ENCODE measurements around the gene ZDHHC13. TPM values are rescaled to one million over a fixed set of nuclear protein-coding genes. Genes with fewer than 3 reads are reported as not detected.

The ZDHHC13 gene
- total RNA-seq, 2 donors from 2014 or later: 26.0 to 29.6 TPM

DNA sequence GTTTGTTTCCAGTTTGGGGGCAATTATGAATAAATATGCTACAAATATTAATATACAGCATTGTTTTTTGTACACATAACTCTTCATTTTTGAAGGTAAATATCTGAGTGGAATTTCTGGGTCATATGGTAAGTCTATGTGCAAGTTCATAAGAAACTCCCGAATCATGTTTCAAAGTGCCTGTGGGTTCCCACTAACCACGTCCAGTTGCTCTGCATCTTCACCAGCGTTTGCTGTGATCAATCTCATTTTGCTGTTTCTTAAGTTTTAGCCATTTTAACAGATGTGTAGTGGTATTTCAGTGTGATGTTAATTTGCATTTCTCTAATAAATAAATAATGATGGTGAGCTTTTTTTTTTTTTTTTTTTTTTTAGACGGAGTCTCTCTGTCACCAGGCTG is 99.1 kb downstream of the ZDHHC13 start:
- Histone ChIP-seq H3K4me3 (ENCODE audit: low read length) (no peak overlapping the region), H3K4me1 (ENCODE audit: control insufficient read depth, insufficient read depth, low read length) (no peaks in the 10 kb centered on the region), H3K9ac (ENCODE audit: extremely low read depth, low read length, poor library complexity, severe bottlenecking) (no peak overlapping the region), H3K9me3 (ENCODE audit: control insufficient read depth, low read length) (no peaks in the 10 kb centered on the region), H3K36me3 (ENCODE audit: control insufficient read depth, insufficient read depth, low read length) (no peaks in the 10 kb centered on the region), H3K27me3 (ENCODE audit: control insufficient read depth, insufficient read depth, low read length, poor library complexity, severe bottlenecking) (peaks cover 97% of the 10 kb centered on the region), H3K27ac (ENCODE audit: low read depth, low read length) (no peak overlapping the region)
- H3K4me3 Mint-ChIP-seq: no peak overlapping the region
- H3K27ac Mint-ChIP-seq: no peak overlapping the region
- WGBS, 2 experiments (ENCODE audit: insufficient coverage in 1 of 2, insufficient read length in 1 of 2): 90 to 100% methylated on average over 1 to 4 of the region's 4 CpGs
- H3K4me1 Mint-ChIP-seq: peaks cover 4% of the 10 kb centered on the region
- DNase-seq: no peak
- H3K9me3 Mint-ChIP-seq: no peaks in the 10 kb centered on the region
- H3K27me3 Mint-ChIP-seq (ENCODE audit: insufficient read depth): peaks cover 93% of the 10 kb centered on the region
- TF ChIP-seq, protein P1, sequence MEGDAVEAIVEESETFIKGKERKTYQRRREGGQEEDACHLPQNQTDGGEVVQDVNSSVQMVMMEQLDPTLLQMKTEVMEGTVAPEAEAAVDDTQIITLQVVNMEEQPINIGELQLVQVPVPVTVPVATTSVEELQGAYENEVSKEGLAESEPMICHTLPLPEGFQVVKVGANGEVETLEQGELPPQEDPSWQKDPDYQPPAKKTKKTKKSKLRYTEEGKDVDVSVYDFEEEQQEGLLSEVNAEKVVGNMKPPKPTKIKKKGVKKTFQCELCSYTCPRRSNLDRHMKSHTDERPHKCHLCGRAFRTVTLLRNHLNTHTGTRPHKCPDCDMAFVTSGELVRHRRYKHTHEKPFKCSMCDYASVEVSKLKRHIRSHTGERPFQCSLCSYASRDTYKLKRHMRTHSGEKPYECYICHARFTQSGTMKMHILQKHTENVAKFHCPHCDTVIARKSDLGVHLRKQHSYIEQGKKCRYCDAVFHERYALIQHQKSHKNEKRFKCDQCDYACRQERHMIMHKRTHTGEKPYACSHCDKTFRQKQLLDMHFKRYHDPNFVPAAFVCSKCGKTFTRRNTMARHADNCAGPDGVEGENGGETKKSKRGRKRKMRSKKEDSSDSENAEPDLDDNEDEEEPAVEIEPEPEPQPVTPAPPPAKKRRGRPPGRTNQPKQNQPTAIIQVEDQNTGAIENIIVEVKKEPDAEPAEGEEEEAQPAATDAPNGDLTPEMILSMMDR (conservative IDR thresholded peaks at IDR 0.05): no peak
- H3K36me3 Mint-ChIP-seq (ENCODE audit: low read depth): no peaks in the 10 kb centered on the region

DNA sequence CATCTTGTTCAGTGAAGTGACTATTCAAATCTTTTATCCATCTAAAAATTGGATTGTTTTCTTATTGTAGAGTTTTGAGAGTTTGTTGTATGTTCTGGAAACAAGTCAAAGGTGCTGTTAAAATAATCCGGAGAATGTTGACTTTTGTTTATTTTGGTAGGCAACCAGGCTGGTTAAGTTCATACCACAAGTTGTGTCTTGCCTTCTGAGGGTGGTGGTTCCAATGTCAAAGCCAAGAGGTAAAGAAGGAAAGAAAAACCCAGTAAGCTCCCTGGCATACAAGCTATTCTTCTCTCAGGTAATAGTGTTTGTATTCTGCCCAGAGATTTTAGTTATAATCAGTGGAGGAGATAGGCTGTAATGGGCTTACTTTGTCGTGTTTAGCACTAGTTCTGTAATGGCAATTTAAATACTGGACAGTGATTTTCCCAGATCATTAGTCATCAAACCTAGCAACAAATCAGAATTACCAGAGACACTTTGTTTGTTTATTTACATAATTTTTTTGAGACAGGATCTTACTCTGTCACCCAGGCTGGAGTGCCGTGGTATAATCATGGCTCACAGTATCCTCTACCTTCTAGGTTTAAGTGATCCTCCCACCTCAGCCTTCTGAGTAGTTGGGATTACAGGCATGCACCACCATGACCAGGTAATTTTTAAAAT is 99.9 kb downstream of the ZDHHC13 start:
- Histone ChIP-seq H3K27me3 (ENCODE audit: control insufficient read depth, insufficient read depth, low read length, poor library complexity, severe bottlenecking) (peaks cover 95% of the 10 kb centered on the region), H3K9ac (ENCODE audit: extremely low read depth, low read length, poor library complexity, severe bottlenecking) (no peak overlapping the region), H3K27ac (ENCODE audit: low read depth, low read length) (no peak overlapping the region), H3K4me3 (ENCODE audit: low read length) (no peak overlapping the region), H3K4me1 (ENCODE audit: control insufficient read depth, insufficient read depth, low read length) (no peaks in the 10 kb centered on the region), H3K9me3 (ENCODE audit: control insufficient read depth, low read length) (peaks cover 1% of the 10 kb centered on the region), H3K36me3 (ENCODE audit: control insufficient read depth, insufficient read depth, low read length) (no peaks in the 10 kb centered on the region)
- no peak overlapping the region for H3K4me3 Mint-ChIP-seq
- H3K27ac Mint-ChIP-seq: no peak overlapping the region
- H3K36me3 Mint-ChIP-seq (ENCODE audit: low read depth): no peaks in the 10 kb centered on the region
- DNase-seq: no peak
- WGBS, 2 experiments (ENCODE audit: insufficient coverage in 1 of 2, insufficient read length in 1 of 2): 64 to 100% methylated on average over 2 to 3 of the region's 3 CpGs
- H3K27me3 Mint-ChIP-seq (ENCODE audit: insufficient read depth): peaks cover 94% of the 10 kb centered on the region
- peaks cover 10% of the 10 kb centered on the region for H3K4me1 Mint-ChIP-seq
- H3K9me3 Mint-ChIP-seq: peaks cover 4% of the 10 kb centered on the region
- TF ChIP-seq, protein P1 (conservative IDR thresholded peaks at IDR 0.05): no peak

DNA sequence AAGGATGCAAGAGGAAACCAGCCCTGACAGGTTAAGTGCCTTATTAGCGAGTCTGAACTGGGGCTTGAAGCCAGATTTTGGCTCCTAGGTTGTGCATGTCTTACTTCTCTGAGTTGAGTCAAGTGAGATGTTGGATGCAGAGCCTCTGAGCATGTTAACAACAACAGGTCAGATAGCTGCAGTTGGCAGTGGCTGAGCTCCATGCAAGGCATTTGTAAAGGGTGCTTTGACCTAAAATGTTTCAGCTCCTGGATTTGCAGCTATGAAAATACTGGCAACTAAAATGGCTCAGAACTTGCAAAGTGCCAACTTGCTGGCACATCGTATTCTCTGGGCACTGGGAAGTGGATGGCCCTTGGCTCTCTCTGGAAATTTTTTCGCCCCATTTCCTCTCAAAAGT is 101.2 kb downstream of the ZDHHC13 start:
- Mint-ChIP-seq H3K9me3 (peaks cover 16% of the 10 kb centered on the region), H3K4me1 (peaks cover 10% of the 10 kb centered on the region), H3K36me3 (ENCODE audit: low read depth) (peaks cover 11% of the 10 kb centered on the region), H3K27me3 (ENCODE audit: insufficient read depth) (peaks cover 94% of the 10 kb centered on the region), H3K27ac (no peak overlapping the region), H3K4me3 (no peak overlapping the region)
- WGBS, 2 experiments (ENCODE audit: insufficient coverage in 1 of 2, insufficient read length in 1 of 2): 91 to 96% methylated on average over 3 of the region's 3 CpGs
- DNase-seq: no peak
- no peak overlapping the region for H3K9ac ChIP-seq (ENCODE audit: extremely low read depth, low read length, poor library complexity, severe bottlenecking)
- H3K4me1 ChIP-seq (ENCODE audit: control insufficient read depth, insufficient read depth, low read length): no peaks in the 10 kb centered on the region
- H3K27ac ChIP-seq (ENCODE audit: low read depth, low read length): no peak overlapping the region
- peaks cover 15% of the 10 kb centered on the region for H3K9me3 ChIP-seq (ENCODE audit: control insufficient read depth, low read length)
- no peak overlapping the region for H3K4me3 ChIP-seq (ENCODE audit: low read length)
- TF ChIP-seq, protein P1 (conservative IDR thresholded peaks at IDR 0.05): no peak
- peaks cover 2% of the 10 kb centered on the region for H3K36me3 ChIP-seq (ENCODE audit: control insufficient read depth, insufficient read depth, low read length)
- peaks cover 95% of the 10 kb centered on the region for H3K27me3 ChIP-seq (ENCODE audit: control insufficient read depth, insufficient read depth, low read length, poor library complexity, severe bottlenecking)
